CD4-positive, alpha-beta memory T cell (primary cell): ENCODE data around the gene TMEM259. TPM values are rescaled to one million over a fixed set of nuclear protein-coding genes. Genes with fewer than 3 reads are reported as not detected.
A peak's percentile ranks its signal among the peaks of the same experiment; 100 is the strongest.

Source experiments
- CTCF ChIA-PET: fragments of 350-600 bp; sonication (Branson Sonifier 250); formaldehyde crosslinking; loops from one replicate; lab custom pipeline; 2021; ENCODE audit warnings: inconsistent platforms; ENCODE audit not compliant: partially characterized antibody; lab: Charles Lee
- POLR2A ChIA-PET: fragments of 350-600 bp; sonication (Branson Sonifier 250); formaldehyde crosslinking; loops from one replicate; lab custom pipeline; 2021; ENCODE audit not compliant: partially characterized antibody; lab: Charles Lee
- DNase-seq, 5 donors: peaks; one replicate each; pipeline versions ENCODE4 v3.0.0 to v3.0.0-alpha.2; 2020 to 2022; ENCODE audit warnings: mixed read lengths in 1 of 5
- H3K27ac ChIP-seq: one replicate; pipeline ENCODE4 v1.7.0; 2013; ENCODE audit warnings: low read depth, low read length
- H3K27me3 ChIP-seq: 2 replicates; pipeline ENCODE4 v1.7.0; 2013; ENCODE audit warnings: mild to moderate bottlenecking, low read length, moderate library complexity; ENCODE audit not compliant: insufficient read depth
- H3K36me3 ChIP-seq: 2 replicates; pipeline ENCODE4 v1.7.0; 2013; ENCODE audit warnings: mild to moderate bottlenecking, low read length, moderate library complexity; ENCODE audit not compliant: insufficient read depth
- H3K4me1 ChIP-seq: 2 replicates; pipeline ENCODE4 v1.7.0; 2013; ENCODE audit warnings: mild to moderate bottlenecking, low read length, moderate library complexity; ENCODE audit not compliant: insufficient read depth
- H3K4me3 ChIP-seq, 2 donors: one replicate each; pipeline ENCODE4 v1.7.0; 2013; ENCODE audit warnings: low read length in 2 of 2, mild to moderate bottlenecking in 1 of 2
- H3K9me3 ChIP-seq, 2 donors: one replicate each; pipeline ENCODE4 v1.7.0; 2013; ENCODE audit warnings: low read length in 2 of 2, control low read depth in 1 of 2; ENCODE audit not compliant: control insufficient read depth in 1 of 2
- H3K27ac Mint-ChIP-seq, 7 donors: one replicate each; pipeline ENCODE4 v1.8.0; 2020 to 2021; ENCODE audit warnings: mixed read lengths in 7 of 7, mild to moderate bottlenecking in 6 of 7, inconsistent platforms in 3 of 7, moderate library complexity in 3 of 7
- H3K27me3 Mint-ChIP-seq, 2 donors: one replicate each; pipeline ENCODE4 v1.8.0; 2020 to 2021; ENCODE audit warnings: mixed read lengths in 2 of 2
- H3K36me3 Mint-ChIP-seq, 2 donors: one replicate each; pipeline ENCODE4 v1.8.0; 2020 to 2021; ENCODE audit warnings: mixed read lengths in 2 of 2, inconsistent platforms in 1 of 2, mild to moderate bottlenecking in 1 of 2
- H3K4me1 Mint-ChIP-seq, 4 donors: one replicate each; pipeline ENCODE4 v1.8.0; 2020 to 2021; ENCODE audit warnings: mixed read lengths in 4 of 4, mild to moderate bottlenecking in 1 of 4
- H3K4me3 Mint-ChIP-seq, 8 donors: one replicate each; pipeline ENCODE4 v1.8.0; 2020 to 2021; ENCODE audit warnings: mixed read lengths in 8 of 8, mild to moderate bottlenecking in 7 of 8, moderate library complexity in 6 of 8, inconsistent platforms in 3 of 8
- H3K9me3 Mint-ChIP-seq, 8 donors: one replicate each; pipeline ENCODE4 v1.8.0; 2020 to 2021; ENCODE audit warnings: mixed read lengths in 8 of 8, mild to moderate bottlenecking in 5 of 8, inconsistent platforms in 3 of 8, moderate library complexity in 1 of 8
- intact Hi-C: fragments of 100-400 bp; cut with micrococcal nuclease; formaldehyde crosslinking; loops from one replicate; pipeline ENCODE4 v1.15.1; 2023
- polyA plus RNA-seq, 2 donors: library from polyadenylated mRNA; unstranded; fragments of 300-500 nt; fragmentation: Illumina TruSeq; gene quantifications; one replicate each; pipeline ENCODE4 v1.2.3, GENCODE V29; 2021
- total RNA-seq, 2 experiments: library from RNA; stranded (reverse); gene quantifications; one replicate each; pipeline ENCODE4 v1.2.3, GENCODE V29; 2021

TMEM259 gene
- total and polyA plus RNA-seq, 4 experiments from 2014 or later, result 40.5 to 329 (median 196) TPM

DNA sequence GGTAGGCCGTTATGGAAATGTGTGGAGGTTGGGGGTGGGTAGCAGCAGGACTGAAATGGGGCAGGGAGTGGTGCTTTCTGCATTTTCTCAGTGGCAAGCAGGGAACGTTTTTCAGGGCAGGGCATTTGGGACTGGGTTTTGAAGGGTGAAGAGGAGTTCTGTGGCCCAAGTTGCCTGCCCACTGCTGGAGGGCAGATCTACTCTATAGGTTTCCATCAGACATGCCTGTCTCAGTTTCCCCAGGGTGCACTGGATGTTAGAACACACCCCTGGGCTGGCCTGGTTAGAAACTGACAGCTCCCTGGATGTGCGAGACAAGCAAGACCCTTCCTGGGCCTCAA is 21.6 kb downstream of the TMEM259 start:
- POLR2A ChIA-PET, result interaction anchor here (0.7 kb wide), 1 partner anchor 21 kb away, joined by 4 read pairs; no protein-coding TSS in a partner anchor
- Mint-ChIP-seq H3K36me3 (peaks cover 0 to 6% of the 10 kb centered on the region in 2 donors), H3K4me3 (peak overlapping the region in 4 of 8 donors; percentile 57 to 81 (median 62)), H3K27ac (peak overlapping the region in 3 of 7 donors; percentile 22 to 90 (median 57)), H3K9me3 (peaks cover 0 to 2% (median 0%) of the 10 kb centered on the region in 8 donors), H3K4me1 (peaks cover 4 to 26% (median 14%) of the 10 kb centered on the region in 4 donors), H3K27me3 (peaks cover 19 to 22% of the 10 kb centered on the region in 2 donors)
- no peak overlapping the region for H3K27ac ChIP-seq
- no peaks in the 10 kb centered on the region for H3K9me3 ChIP-seq
- H3K27me3 ChIP-seq, result peaks cover 26% of the 10 kb centered on the region
- CTCF ChIA-PET, result interaction anchor here (0.7 kb wide), 1 partner anchor 14 kb away, joined by 3 read pairs; no protein-coding TSS in a partner anchor
- H3K4me1 ChIP-seq, result peaks cover 26% of the 10 kb centered on the region
- DNase-seq, result no peak
- intact Hi-C loops, result no loop called here
- H3K36me3 ChIP-seq, result no peaks in the 10 kb centered on the region
- no peak overlapping the region for H3K4me3 ChIP-seq

DNA sequence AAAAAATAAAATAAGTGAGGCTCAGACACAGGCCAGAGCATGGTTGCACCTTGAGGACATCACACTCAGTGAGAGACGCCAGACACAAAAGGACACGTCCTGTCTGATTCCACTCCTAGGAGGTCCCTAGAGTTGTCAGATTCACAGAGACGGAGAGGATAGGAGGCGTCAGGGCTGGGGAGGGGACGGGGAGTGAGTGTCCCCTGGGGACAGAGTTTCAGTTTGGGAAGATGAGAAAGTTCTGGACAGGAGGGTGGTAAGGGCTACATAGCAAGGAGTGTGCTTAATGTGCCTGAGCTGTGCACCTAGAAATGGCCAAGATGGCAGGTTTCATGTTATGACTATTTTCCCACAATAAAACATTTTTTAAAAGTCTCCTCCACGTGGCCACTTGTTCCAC is 22.9 kb downstream of the TMEM259 start:
- Mint-ChIP-seq H3K9me3 (peaks cover 0 to 2% (median 0%) of the 10 kb centered on the region in 8 donors), H3K36me3 (peaks cover 0 to 9% of the 10 kb centered on the region in 2 donors), H3K27ac (peak overlapping the region in 2 of 7 donors; percentile 23 to 75), H3K27me3 (peaks cover 19 to 22% of the 10 kb centered on the region in 2 donors), H3K4me1 (peaks cover 4 to 26% (median 14%) of the 10 kb centered on the region in 4 donors), H3K4me3 (peak overlapping the region in 2 of 8 donors; percentile 25 to 44)
- ChIA-PET POLR2A (interaction anchor here (0.9 to 2.9 kb wide), 5 partner anchors 30 to 135 kb away, joined by 3 to 14 read pairs (median 3); partner anchors contain the start of gene CNN2), CTCF (no interaction called here)
- no peak for DNase-seq
- H3K27ac ChIP-seq, result no peak overlapping the region
- peaks cover 26% of the 10 kb centered on the region for H3K4me1 ChIP-seq
- no peak overlapping the region for H3K4me3 ChIP-seq
- H3K36me3 ChIP-seq, result peaks cover 4% of the 10 kb centered on the region
- H3K27me3 ChIP-seq, result peaks cover 26% of the 10 kb centered on the region
- intact Hi-C loops, result no loop called here
- H3K9me3 ChIP-seq, result no peaks in the 10 kb centered on the region

GRCh38 chr19:996051-996838 is 24.7 kb downstream of the TMEM259 start:
- H3K27ac Mint-ChIP-seq, result peak overlapping the region; percentile 81 to 99 (median 88)
- H3K27me3 ChIP-seq, result peaks cover 23% of the 10 kb centered on the region
- H3K4me1 ChIP-seq, result peaks cover 21% of the 10 kb centered on the region
- H3K9me3 ChIP-seq, result no peaks in the 10 kb centered on the region
- peaks cover 0 to 13% of the 10 kb centered on the region in 2 donors for H3K36me3 Mint-ChIP-seq
- POLR2A ChIA-PET, result interaction anchor here (0.6 to 3.3 kb wide), 13 partner anchors 8 to 132 kb away, joined by 3 to 34 read pairs (median 5); partner anchors contain the start of genes ABCA7, CNN2 and WDR18
- peak overlapping the region in 1 of 2 donors; percentile 38 for H3K4me3 ChIP-seq
- H3K4me1 Mint-ChIP-seq, result peaks cover 4 to 26% (median 14%) of the 10 kb centered on the region in 4 donors
- H3K4me3 Mint-ChIP-seq, result peak overlapping the region; percentile 55 to 88 (median 74)
- DNase-seq, result peak; percentile 78 to 96 (median 84)
- intact Hi-C loops, result loop anchor here (1.0 kb wide), 1 partner anchor 12 kb away; the partner anchor contains the start of gene WDR18
- H3K9me3 Mint-ChIP-seq, result peaks cover 0 to 2% (median 0%) of the 10 kb centered on the region in 8 donors
- H3K27me3 Mint-ChIP-seq, result peaks cover 16 to 22% of the 10 kb centered on the region in 2 donors
- CTCF ChIA-PET, result no interaction called here
- peaks cover 4% of the 10 kb centered on the region for H3K36me3 ChIP-seq
- peak overlapping the region; percentile 37 for H3K27ac ChIP-seq

- H3K27ac ChIP-seq, result no peak overlapping the region
- ChIA-PET CTCF (no interaction called here), POLR2A (interaction anchor here (1.0 to 3.3 kb wide), 8 partner anchors 11 to 131 kb away, joined by 3 to 34 read pairs (median 5); partner anchors contain the start of genes ABCA7, CNN2 and WDR18)
- Mint-ChIP-seq H3K4me3 (no peak overlapping the region), H3K9me3 (peaks cover 0 to 2% (median 0%) of the 10 kb centered on the region in 8 donors), H3K36me3 (peaks cover 0 to 15% of the 10 kb centered on the region in 2 donors), H3K27me3 (peaks cover 16 to 20% of the 10 kb centered on the region in 2 donors), H3K4me1 (peaks cover 2 to 26% (median 14%) of the 10 kb centered on the region in 4 donors), H3K27ac (peak overlapping the region in 2 of 7 donors; percentile 29 to 59)
- peaks cover 18% of the 10 kb centered on the region for H3K27me3 ChIP-seq
- peaks cover 8% of the 10 kb centered on the region for H3K36me3 ChIP-seq
- intact Hi-C loops, result no loop called here
- H3K4me1 ChIP-seq, result peaks cover 17% of the 10 kb centered on the region
- no peak overlapping the region for H3K4me3 ChIP-seq
- no peak for DNase-seq
- no peaks in the 10 kb centered on the region for H3K9me3 ChIP-seq
Measured at GRCh38 chr19:995051-995827, 25.7 kb downstream of the TMEM259 start.

DNA sequence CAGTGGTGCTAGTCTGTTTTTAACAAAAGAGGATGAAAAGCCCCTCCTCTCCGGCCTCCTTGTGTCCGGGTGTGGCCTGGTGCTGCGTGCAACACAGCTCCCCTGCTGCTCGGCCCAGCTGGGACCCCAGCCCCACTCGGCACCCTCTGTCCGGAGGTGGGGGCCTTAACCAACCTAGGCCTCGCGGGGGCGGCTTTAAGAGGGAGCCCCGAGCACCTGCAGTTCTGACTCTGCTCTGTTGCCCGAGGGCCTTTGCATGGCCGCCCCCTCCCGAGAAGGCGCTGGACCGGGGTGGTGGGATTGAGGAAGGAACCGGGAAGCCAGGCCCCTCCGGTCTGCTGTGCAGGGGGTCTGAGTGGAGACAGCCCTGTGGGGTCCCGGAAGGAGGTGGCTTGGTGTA is 26.4 kb downstream of the TMEM259 start:
- POLR2A ChIA-PET, result interaction anchor here (2.8 to 3.3 kb wide), 2 partner anchors 10 to 45 kb away, joined by 12 to 34 read pairs; partner anchors contain the start of genes ABCA7 and WDR18
- intact Hi-C loops, result no loop called here
- H3K9me3 ChIP-seq, result no peaks in the 10 kb centered on the region
- no peak overlapping the region for H3K27ac ChIP-seq
- H3K36me3 Mint-ChIP-seq, result peaks cover 0 to 15% of the 10 kb centered on the region in 2 donors
- peaks cover 0 to 2% (median 0%) of the 10 kb centered on the region in 8 donors for H3K9me3 Mint-ChIP-seq
- H3K36me3 ChIP-seq, result peaks cover 8% of the 10 kb centered on the region
- H3K4me3 ChIP-seq, result no peak overlapping the region
- peaks cover 17% of the 10 kb centered on the region for H3K4me1 ChIP-seq
- no peak overlapping the region for H3K27ac Mint-ChIP-seq
- DNase-seq, result no peak
- H3K27me3 Mint-ChIP-seq, result peaks cover 15 to 20% of the 10 kb centered on the region in 2 donors
- no peak overlapping the region for H3K4me3 Mint-ChIP-seq
- H3K27me3 ChIP-seq, result peaks cover 17% of the 10 kb centered on the region
- H3K4me1 Mint-ChIP-seq, result peaks cover 2 to 26% (median 14%) of the 10 kb centered on the region in 4 donors
- CTCF ChIA-PET, result interaction anchor here (0.8 kb wide), 1 partner anchor 11 kb away, joined by 3 read pairs; the partner anchor contains the start of gene WDR18

- H3K36me3 Mint-ChIP-seq, result peaks cover 0 to 18% of the 10 kb centered on the region in 2 donors
- no peaks in the 10 kb centered on the region for H3K9me3 Mint-ChIP-seq
- CTCF ChIA-PET, result interaction anchor here (0.8 kb wide), 1 partner anchor 10 kb away, joined by 3 read pairs; the partner anchor contains the start of gene WDR18
- intact Hi-C loops, result no loop called here
- POLR2A ChIA-PET, result no interaction called here
- no peak overlapping the region for H3K4me3 ChIP-seq
- H3K4me3 Mint-ChIP-seq, result no peak overlapping the region
- no peaks in the 10 kb centered on the region for H3K9me3 ChIP-seq
- peaks cover 10 to 14% of the 10 kb centered on the region in 2 donors for H3K27me3 Mint-ChIP-seq
- H3K27ac Mint-ChIP-seq, result peak overlapping the region in 1 of 7 donors; percentile 78
- peaks cover 17% of the 10 kb centered on the region for H3K4me1 ChIP-seq
- peaks cover 8% of the 10 kb centered on the region for H3K36me3 ChIP-seq
- H3K4me1 Mint-ChIP-seq, result peaks cover 2 to 20% (median 12%) of the 10 kb centered on the region in 4 donors
- H3K27ac ChIP-seq, result no peak overlapping the region
- peaks cover 11% of the 10 kb centered on the region for H3K27me3 ChIP-seq
- DNase-seq, result no peak
Measured at GRCh38 chr19:993831-994393, 27.0 kb downstream of the TMEM259 start.
